ENCODE measurements around the gene MTX1.
"Not testable (repeated sequence)": the region's sequence is repeated elsewhere in the genome, so short reads cannot be mapped to it uniquely, and the experiment has no call there.

The MTX1 gene

GRCh38 chr1:155189926-155190325, 18.6 kb upstream of the MTX1 start:
- DNase-seq: not testable (repeated sequence)

GRCh38 chr1:155191904-155192303, 16.6 kb upstream of the MTX1 start:
- no peak for DNase-seq

- DNase-seq: peak; percentile 69
Measured at GRCh38 chr1:155192346-155193274, 15.9 kb upstream of the MTX1 start.

- peak; percentile 93 for DNase-seq
Measured at GRCh38 chr1:155193275-155193990, 15.1 kb upstream of the MTX1 start.

GRCh38 chr1:155193991-155194240, 14.6 kb upstream of the MTX1 start:
- not testable (repeated sequence) for DNase-seq

- no peak for DNase-seq
Measured at GRCh38 chr1:155195201-155196102, 13.0 kb upstream of the MTX1 start.

GRCh38 chr1:155196103-155196892, 12.2 kb upstream of the MTX1 start:
- DNase-seq: no peak

GRCh38 chr1:155196893-155197638, 11.4 kb upstream of the MTX1 start:
- DNase-seq: no peak

- no peak for DNase-seq
Measured at GRCh38 chr1:155197901-155198546, 10.5 kb upstream of the MTX1 start.

GRCh38 chr1:155198547-155198906, 10.0 kb upstream of the MTX1 start:
- no peak for DNase-seq

GRCh38 chr1:155199792-155200191, 8.7 kb upstream of the MTX1 start:
- no peak for DNase-seq

GRCh38 chr1:155200920-155201319, 7.6 kb upstream of the MTX1 start:
- DNase-seq: no peak

GRCh38 chr1:155202198-155202597, 6.3 kb upstream of the MTX1 start:
- no peak for DNase-seq

GRCh38 chr1:155202731-155203515, 5.6 kb upstream of the MTX1 start:
- no peak for DNase-seq

GRCh38 chr1:155205035-155205434, 3.5 kb upstream of the MTX1 start:
- DNase-seq: no peak

GRCh38 chr1:155205969-155206593, 2.4 kb upstream of the MTX1 start:
- no peak for DNase-seq

GRCh38 chr1:155206891-155207805, 1.3 kb upstream of the MTX1 start:
- peak; percentile 94 for DNase-seq

GRCh38 chr1:155207806-155208540, 522 bp upstream of the MTX1 start, which contains the start of gene THBS3:
Gene THBS3 (minus strand): TSS chr1:155207897. CDS start chr1:155207876, 21 bp downstream.
- no peak for DNase-seq

Data from stimulated activated CD4-positive, alpha-beta T cell treated with anti-CD3 and anti-CD28 coated beads, Interleukin-15, amount 100 ng/mL, for 24 hours (primary cell).